NCI-H1417 (cell line): ENCODE data around the gene RSPH1.
A peak's percentile ranks its signal among the peaks of the same experiment; 100 is the strongest.

Experiments
- DNase-seq, 3 experiments: peaks; one replicate each; lab custom pipeline; 2025; lab: John Stamatoyannopoulos, UW

RSPH1 gene

DNA sequence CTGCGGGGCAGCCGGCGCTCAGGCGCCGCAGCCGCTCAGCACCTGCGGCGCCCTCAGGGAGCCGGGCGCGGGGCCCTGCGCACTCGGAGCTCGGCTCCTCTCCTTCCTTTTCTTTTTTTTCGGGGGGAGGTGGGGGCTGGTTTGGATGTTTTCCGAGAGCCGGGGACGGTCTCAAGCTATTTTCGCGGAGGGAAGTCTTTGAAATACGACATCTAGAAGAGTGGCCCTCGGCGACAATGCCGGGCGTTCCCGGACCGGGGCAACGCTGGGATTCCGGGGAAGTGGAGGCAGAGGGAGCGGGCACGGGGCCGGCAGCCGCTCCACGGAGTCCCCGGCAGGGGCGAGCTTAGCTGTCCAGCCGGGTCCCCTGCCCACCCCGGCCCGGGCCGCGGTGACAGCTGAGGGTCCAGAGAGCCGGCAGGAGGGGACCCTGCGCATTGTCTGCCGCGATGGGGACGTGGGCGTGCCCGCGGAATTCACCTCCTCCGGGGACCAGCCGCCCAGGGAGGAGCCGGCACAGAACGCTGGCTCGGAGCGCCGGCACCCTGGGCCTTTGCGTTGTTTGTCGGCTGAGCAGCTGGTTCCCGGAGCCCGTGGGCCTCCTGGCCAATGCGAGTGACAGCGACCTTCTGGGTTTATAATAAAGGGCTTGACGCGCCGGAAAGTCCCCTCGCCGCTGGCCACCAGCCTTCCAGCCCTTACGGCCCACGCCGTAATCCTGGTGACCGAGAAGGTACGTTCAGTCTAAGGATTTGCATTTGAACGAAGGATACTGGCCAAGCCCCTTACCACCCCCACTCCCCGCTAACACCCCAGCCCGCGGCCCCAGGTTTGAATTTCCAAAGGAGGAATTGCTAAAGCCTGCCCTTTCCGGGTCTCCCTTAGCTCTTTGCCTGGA is 18.2 kb upstream of the RSPH1 start:
- peak in 2 of 3 experiments; percentile 78 to 84 for DNase-seq

DNA sequence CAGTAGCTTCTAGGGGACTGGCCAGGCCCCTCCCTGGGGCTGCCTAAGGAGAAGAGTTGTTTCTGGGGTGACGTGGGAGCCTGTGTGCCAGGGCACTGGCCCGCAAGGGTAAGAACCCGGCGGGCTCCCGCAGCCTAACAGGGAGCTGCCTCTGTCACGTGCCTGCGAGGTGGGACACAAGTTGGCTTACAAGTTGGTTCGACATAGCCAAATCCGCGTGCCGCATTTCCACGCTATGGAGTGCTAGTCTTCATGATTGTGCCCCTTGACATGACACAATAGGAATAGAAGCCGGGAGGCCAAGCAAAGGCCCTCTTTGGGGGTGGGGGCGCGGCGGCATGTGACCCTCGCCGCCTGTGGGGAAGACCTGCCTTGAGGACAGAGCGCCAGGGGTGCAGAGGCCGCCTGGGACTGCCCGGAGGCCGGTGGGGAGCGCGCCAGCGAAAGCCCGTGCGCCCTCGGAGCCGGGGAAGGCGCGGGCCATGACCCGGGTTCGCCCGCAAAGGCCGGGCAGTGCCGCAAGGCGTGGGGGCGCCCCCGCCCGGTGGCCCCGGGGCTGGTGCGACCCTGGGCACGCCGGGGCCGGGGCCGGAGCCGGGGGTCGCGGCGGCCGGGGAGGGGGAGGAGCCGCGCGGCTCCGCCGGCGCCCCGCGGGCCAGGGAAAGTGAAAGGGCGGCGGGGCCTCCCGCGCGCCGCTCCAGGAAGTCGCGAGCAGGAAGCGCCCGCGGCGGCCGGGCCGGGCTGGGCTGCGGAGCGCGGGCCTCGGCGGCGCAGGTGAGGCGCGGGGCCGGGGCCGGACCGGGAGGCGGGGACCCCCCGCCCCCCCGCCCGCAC is 17.3 kb upstream of the RSPH1 start, which contains the start of gene SLC37A1:
Gene SLC37A1 (plus strand): TSS at position 702 of the 834 bp plus-strand sequence. CDS start 4,603 bp downstream, outside the sequence.
- DNase-seq = peak in 2 of 3 experiments; percentile 77 to 78

DNA sequence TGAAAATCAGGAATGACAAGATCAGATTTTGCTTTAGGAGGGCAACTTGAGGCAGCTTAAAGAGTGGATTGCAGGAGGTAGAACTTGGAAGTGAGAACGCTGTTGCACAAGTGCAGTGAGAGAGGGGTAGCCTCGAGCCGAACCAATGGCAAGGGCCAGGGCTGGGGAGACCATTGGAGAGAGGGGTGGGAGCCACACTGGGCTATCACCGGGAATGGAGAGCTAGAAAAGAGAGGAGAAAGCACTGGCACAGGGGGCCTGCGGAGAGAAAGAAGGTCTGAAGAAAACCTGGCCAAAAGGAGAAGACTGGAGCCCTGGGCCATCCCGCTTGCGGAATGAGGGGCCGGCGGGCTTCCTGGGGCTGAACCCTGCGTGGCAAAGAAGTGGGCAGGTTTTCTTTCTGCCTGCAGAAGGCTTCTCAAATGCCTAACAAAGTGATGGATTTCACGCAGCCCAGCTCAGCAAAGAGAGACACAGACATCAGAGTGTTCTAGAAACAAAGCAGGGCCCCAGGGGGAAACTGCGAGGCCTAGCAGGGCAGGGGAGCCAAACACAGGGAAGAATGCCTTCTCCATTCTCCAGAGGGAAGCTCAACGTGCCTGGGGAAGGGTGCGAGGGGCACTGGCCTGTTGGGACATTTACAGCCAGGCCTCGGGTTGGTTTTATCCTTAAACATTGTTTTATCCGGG is 16.5 kb upstream of the RSPH1 start:
- no peak for DNase-seq

DNA sequence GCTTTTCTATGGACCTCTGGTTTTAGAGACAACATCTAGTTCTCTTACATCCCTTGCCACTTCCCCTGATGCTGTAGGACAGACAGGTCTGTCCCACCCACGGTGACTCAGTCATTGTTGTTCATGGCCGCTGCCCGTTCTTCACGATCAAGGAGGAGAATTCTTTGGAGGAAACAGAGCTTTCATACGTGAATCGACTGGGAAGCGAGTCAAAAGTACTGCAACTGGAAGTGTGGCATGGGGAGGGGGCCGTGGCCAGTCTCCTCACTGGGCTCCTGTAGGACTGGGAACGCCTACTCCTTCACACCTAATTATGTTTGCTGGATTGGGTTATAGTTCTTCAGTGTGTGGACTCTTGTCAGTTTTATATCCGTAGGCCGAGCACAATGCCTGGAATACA is 13.2 kb upstream of the RSPH1 start:
- DNase-seq = no peak

DNA sequence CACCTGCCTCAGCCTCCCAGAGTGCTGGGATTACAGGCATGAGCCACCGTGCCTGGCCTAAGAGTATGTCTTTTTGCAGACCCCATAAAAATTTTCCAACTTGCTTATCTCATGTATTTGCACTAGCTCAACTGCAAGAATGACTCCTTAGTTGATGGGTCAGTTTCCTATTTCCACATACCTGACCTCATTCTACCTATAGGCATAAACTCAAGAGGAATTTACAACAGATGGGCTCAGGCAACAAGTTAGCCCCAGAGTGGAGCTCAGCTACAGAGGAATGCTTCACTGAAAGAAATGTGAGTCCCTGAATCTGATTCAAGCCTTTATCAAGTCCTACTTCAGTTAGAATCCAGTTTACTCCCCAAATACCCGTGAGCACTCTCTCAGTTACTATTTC is 12.3 kb upstream of the RSPH1 start:
- no peak for DNase-seq

DNA sequence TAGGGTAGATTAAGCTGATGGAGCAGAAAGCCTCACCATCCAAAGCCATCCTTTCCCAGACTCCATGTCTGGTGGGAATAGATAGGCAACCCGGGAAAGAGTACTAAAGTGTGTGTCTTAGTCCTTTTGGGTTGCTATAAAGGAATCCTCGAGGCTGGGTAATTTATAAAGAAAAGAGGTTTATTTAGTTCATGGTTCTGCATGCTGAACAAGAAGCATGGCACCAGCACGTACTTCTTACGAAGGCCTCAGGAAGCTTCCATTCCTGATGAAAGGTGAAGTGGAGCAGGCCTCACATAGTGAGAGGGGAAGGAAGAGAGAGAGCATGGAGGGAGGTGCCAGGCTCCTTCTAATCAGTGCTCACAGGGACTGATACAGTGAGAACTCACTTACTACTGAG is 11.4 kb upstream of the RSPH1 start:
- no peak for DNase-seq

DNA sequence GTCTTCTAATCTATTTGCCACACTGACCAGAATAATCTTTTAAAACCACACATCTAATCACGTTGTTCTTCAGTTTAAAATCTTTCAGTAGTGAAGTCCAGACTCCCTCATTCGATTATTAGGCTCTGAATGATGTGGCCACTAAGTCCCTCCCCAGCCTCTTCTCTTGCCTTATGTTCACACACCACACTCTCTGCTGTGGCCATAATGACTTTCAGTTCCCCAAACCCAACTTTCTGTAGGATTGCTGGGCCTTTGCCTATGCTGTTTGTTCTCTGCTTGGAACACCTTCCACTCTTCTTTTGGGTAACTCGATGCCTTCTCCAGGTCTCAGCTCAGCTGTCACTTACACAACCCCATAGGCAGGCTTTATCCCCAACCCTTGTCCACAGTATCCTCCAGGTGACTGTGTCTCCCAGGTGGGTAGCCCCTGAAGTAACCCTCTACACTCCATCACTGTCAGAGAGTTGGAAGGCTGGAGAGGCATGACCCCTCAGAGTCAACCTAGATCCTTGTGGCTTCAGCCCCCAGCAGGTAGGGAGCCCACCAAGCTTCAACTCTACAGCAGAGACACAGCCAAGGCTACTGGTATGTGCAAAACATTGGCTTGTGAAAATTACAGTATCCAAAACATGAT is 9.2 kb upstream of the RSPH1 start:
- DNase-seq = no peak

DNA sequence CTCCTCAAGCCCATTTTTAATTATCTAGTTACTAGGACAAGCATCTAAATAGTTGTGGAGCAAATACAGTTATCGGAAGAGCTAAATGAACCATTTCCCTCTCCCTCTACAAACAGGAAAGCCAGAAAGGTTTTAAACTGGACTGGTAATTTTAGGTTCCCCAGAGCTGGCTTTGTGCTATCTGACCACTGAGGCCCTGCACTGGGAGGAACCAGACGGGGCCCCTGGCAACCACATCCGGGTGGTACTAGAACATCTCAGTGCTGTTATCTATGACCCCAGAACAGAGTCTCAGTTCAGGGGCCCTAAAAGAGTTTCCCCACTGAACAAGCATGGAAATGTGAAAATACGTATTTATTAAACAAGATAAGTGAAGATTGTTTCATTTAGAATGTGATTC is 7.7 kb upstream of the RSPH1 start:
- no peak for DNase-seq

DNA sequence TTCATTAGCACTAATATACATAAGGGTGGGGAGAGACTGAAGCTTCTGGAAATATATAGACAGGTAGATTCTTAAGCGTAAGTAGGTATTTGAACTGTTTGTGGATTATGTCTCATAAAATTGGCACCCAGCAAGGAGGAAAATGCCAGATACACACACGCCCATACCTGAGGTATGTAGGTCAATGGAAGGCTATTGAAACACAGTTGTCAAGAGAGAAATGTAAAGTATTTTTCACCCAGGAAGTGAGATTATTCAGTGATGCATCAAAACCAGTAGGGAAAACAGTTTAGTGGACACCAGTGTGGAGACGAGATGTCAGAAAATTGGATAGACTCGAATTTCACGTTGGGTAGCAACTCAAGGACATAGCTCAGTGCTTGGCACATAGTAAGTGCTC is 4.7 kb upstream of the RSPH1 start:
- DNase-seq = no peak

DNA sequence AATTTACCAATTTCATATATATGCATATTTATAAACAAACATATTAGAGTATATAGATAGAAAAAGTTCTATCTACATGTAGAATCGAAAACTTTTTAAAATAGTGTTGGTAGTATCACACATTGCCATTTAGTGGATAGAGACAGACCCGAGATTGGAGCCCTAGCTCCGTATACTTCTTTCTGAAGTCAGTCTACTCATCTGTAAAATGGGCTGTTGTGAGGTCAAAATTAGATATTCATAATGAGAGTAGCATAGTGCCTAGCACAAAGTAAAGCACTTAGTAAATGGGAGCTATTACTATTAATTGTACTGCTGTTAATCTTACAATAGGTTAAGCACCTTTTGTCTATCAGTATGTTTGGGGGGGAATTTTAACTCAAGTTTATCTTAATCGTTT is 4.2 kb upstream of the RSPH1 start:
- no peak for DNase-seq

DNA sequence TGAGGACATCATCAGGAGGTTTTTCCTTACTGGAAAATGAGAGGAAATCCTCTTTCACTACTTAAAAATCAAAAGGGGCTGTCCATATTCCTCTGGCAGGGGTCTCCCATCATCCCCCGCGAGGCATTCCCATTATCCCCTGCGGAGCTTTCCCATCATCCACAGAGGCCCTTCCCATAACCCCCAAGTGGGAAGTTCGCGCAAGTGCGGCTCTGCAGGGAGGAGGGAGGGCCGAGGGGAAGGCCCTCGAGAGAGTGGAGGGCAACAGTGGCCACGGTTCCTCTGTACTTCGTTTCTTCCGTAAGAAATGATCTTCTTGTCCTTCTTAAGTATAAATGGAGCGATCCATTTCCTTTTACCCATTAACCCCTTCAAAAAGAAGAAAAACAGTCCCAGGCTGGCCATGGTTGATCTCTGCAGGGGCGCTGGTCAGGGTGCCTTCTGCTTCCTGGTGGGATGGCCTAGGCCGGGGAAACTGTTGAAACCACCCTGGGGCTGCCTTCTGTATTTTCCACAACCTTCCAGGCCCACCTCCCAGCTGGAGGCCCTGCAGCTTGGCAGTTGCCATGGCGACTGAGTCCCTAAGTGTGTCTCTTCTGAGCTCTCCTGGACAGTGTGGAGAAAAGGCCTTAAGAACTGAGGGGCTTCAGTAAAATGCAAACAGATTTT is 3.6 kb upstream of the RSPH1 start:
- DNase-seq = peak in 2 of 3 experiments; percentile 22 to 70

DNA sequence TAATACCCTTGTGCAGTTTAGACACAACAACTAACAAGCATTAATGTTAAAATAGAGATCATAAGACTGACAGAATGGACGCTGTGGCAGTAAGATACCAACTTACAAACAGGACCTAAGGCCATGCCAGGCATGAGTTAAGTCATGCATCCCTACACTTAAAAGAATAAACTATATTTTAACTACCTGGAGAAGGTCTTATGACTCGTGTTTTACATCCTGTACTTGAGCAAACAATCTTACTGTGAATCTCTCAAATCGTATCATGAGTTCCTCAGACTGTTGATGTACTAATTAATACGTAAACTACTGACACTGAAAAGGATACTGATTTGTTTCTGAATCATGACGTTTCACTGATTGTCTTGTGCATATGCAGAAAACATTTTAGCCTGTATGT is 2.0 kb upstream of the RSPH1 start:
- DNase-seq = no peak

DNA sequence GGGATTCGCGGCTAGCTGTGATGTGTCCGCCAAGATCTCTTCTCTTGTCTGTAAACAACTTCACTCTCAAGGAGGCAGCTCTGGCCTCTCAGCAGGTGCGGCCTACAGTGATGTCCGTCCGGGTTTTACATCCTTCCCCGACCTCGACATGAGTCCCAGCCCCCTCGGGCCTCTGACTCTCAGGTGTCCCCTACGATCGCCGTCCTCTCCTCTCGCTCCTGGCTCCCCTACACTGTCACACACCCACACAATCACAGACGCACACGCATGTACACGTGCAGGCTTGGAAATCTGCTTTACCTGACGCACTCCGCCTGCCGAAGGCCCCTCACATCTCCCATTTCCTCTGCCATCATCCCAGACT is 797 bp upstream of the RSPH1 start:
- DNase-seq = peak in 2 of 3 experiments; percentile 89 to 90

DNA sequence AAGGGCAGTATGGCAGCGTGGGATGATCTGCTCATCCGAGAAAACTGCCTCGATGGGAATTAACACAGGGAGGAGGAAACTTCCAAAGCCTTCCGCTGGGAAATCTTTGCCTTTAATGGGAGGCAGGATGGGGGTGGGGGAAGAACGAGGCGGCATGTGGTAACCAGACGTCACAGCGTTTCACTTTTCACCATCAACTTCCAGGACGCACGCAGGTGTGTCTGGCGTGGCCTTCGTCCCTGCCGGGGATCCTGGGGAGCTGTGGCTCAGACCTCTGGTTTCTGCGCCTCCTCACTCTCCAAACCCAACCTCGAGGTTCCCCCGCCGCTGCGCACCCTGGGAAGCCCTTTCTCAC is 282 bp downstream of the RSPH1 start:
- DNase-seq = peak in 2 of 3 experiments; percentile 73 to 94

DNA sequence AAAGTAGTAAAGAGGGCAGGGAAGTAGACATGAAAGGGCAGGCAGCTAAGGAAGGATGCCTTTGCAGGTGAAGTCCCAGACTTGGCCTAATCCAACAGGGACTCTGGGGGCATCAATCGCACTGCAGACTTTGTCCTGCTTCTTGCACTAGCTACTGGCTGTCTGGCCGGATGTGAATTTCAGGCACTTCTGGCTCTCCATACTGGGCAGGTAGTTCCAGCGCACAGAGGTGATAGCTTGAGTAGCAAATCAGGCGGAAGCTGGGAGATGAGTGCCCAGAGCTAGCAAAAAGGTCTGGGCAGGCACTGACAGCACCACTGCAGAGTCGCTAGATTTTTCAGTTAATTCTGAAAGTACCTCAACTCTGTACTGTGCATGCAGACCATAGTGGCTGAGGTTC is 997 bp downstream of the RSPH1 start:
- DNase-seq = no peak

DNA sequence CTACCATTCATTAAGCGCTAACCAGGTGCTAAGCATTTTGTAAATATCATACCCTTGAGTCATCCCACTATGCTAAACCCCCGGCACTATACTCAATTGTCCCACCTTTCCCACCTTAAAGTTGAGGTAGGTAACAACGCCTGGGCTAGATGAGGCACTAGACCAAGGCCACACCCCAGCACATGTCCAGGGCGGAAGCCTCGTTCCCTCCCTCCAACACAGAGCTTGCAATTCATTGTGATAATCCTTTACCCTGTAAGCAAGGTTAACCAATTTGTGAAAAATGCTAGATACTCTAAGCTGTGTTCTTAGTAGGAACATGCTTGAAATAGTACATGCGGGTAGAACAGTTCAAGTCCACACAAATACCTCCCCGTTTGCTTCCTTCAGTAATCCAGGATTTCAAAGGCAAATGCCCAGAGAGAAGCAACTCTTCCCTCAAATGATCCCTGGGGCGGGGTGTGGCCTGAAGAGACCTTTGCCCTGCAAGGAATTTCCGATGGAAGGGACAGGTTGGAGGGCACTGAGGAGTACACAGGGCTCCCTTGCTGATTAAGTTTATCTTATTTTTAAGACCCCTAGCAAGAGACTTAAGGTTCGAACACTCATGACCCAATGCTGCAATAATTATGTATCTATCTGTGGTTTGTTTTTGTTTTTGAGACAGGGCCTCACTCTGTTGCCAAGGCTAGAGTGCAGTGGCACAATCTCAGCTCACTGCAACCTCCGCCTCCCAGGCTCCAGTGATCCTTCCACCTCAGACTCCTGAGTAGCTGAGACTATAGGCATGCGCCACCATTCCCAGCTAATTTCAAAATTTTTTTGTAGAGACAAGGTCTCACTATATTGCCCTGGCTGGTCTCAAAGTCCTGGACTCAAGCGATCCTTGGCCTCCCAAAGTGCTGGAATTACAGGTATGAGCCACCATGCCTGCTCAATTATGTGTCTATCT is 2.6 kb downstream of the RSPH1 start:
- no peak for DNase-seq

DNA sequence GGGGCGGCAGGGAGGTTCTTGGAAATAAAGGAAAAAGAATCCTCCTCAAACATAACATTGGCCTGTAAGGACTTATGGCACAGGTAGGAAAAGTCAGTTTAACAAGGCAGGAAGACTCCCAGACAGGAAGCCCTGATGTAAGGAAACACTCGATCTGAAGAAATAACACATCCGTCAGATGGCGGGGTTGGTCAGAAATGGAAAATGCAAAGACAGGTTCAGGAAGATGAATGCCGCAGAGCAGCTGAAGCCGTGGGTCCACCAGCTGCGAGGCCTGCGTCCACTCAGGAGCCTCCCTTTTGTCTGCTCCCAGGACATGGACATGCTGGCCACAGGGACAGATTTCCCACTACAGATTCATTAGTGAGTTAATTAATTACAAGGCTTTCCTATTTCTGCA is 3.8 kb downstream of the RSPH1 start:
- no peak for DNase-seq

DNA sequence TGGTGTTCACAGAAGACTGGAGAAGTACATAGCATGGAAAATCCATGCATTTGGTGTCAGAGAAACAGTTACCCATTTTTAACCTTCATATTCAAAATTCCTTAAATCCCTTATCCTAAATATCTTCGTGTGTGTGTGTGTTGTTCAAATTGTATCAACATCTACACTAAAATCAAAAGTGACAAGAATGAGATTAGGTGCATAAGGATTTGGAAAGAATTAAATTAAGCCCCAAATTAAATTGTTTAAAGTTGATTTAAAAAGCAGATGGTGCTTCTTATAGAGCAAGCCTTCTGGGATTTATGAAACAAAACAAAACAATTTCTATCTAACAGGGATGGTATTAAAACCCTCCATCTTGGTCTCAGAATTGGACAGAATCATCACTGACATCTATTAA is 4.7 kb downstream of the RSPH1 start:
- no peak for DNase-seq

DNA sequence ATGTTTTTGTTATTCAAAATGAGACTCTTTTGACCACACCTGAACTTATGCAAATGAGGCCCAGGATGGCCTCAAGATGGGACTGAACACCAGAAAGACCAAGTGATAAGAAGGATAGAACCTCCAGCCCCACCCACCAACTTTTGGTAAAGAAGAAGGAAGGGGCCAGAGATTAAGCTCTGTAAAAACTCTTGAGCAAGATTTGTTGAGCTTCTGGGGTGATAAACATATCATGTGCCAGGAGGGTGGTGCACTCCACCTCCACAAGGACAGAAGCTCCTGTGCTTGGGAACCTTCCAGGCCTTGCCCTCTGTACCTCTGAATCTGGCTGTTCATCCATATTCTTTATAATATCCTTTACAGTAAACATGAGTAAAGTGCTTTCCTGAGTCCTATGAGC is 5.3 kb downstream of the RSPH1 start:
- no peak for DNase-seq

DNA sequence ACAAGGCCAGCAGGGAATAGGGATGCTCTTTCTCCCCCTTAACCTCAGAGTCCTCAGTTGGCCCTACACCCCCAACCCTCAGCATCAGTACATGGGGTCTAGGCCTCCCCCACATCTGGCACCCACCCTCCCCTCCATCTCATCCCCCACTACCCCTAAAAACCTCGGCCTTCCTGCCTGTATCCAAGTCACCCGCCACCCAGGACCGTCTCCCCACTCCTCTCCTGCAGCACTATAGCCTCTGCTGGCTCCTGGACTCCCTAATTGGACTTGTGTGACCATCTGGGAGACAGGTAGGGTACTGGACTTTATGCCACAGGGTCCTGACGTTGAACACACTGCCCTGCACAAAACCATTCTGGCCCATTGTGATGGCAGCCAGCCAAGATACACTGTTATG is 6.0 kb downstream of the RSPH1 start:
- DNase-seq = no peak
